Lower leg skin (tissue), 3 donors: ENCODE measurements around the gene ATE1.
"Not testable (repeated sequence)": the region's sequence is repeated elsewhere in the genome, so short reads cannot be mapped to it uniquely, and the experiment has no call there.

Experiments used
- POLR2A ChIP-seq, 2 donors: fragments of 450-650 bp; IDR thresholded peaks; one replicate each; pipeline ENCODE4 v1.6.1; 2016 to 2017; ENCODE audit warnings: antibody characterized with exemption in 2 of 2, mild to moderate bottlenecking in 1 of 2, moderate library complexity in 1 of 2
- TF ChIP-seq, protein P1 (sequence below), 3 donors: fragments of 450-650 bp; IDR thresholded peaks; one replicate each; pipeline ENCODE4 v1.5.1; 2016; ENCODE audit warnings: antibody characterized with exemption in 3 of 3, mild to moderate bottlenecking in 3 of 3, moderate library complexity in 2 of 3

DNA sequence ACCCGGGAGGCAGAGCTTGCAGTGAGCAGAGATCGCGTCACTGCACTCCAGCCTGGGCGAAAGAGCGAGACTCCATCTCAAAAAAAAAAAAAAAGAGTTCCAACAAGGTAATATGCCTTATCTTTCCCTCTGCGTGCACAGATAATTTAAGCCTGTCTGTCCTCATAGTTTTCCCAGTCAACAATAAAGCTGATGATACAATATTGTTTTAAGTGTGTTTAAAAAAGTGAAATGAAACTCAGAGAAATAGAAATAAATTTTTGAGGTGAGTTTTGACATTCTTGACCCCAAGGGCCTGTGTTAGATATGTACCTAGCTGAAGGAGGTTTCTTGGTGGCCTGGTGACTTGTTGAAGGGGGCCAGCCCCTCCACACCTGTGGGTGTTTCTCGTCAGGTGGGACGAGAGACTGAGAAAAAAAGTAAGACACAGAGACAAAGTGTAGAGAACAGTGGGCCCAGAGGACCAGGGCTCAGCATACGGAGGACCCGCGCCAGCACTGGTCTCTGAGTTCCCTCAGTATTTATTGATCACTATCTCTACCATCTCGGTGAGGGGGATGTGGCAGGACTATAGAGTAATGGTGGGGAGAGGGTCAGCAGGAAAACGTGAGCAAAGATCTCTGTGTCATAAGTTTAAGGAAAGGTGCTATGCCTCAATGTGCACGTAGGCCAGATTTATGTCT lies 1.9 kb upstream of the ATE1 start:
- TF ChIP-seq, protein P1, sequence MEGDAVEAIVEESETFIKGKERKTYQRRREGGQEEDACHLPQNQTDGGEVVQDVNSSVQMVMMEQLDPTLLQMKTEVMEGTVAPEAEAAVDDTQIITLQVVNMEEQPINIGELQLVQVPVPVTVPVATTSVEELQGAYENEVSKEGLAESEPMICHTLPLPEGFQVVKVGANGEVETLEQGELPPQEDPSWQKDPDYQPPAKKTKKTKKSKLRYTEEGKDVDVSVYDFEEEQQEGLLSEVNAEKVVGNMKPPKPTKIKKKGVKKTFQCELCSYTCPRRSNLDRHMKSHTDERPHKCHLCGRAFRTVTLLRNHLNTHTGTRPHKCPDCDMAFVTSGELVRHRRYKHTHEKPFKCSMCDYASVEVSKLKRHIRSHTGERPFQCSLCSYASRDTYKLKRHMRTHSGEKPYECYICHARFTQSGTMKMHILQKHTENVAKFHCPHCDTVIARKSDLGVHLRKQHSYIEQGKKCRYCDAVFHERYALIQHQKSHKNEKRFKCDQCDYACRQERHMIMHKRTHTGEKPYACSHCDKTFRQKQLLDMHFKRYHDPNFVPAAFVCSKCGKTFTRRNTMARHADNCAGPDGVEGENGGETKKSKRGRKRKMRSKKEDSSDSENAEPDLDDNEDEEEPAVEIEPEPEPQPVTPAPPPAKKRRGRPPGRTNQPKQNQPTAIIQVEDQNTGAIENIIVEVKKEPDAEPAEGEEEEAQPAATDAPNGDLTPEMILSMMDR (IDR thresholded peaks at IDR 0.05): not testable (repeated sequence)
- TF ChIP-seq POLR2A (IDR thresholded peaks at IDR 0.05): not testable (repeated sequence)
